SU-DHL-6 (cell line): ENCODE data around the gene VPS13D.

Experiments used
- EZH2phosphoT487 ChIP-seq: fragments of 200-600 bp; sonication (generic), shearing (Covaris generic); conservative IDR thresholded peaks from 2 replicates; pipeline ENCODE4 v1.6.1; 2018; ENCODE audit warnings: mild to moderate bottlenecking, antibody characterized with exemption, low read length, moderate library complexity, mixed read lengths
- TF ChIP-seq, protein P1 (sequence below): fragments of 200-600 bp; sonication (generic); IDR thresholded peaks from one replicate; pipeline ENCODE4 v1.5.1; 2017; ENCODE audit warnings: antibody characterized with exemption, mild to moderate bottlenecking, low read length, moderate library complexity; ENCODE audit not compliant: insufficient read depth, poor library complexity, severe bottlenecking

DNA sequence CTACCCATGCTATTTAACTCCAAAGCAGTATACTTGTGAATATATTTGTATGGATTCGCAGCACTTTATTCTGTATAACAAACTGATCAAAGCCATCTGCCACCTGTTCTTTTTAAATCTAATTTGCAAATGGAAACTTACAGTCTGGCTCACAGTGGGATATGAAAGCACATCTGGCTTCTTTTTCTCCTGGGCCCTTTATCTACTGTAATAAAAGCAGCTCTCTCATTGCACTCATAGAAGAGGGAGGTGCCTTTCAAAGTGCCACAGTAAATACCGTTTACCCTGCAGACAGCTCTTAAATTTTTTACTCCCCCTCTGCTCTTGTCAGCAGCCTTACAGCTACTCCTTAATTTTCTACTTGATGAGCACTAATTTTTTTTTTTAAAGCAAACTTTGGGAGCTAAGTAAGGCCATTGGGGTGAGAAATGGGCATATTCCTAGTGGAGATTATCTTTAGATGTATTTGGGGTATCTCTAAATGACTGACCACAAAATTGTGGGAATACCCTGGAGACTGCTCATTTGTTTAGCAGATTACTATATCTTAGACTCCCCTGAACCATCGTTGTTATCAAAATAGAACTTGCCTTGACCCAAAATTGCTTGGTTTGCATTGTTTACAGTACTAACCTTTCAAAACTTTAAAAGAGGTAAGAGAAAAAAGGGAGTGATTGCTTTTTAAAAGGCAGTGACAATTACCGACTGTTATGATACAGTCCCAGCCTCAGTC is 110.1 kb downstream of the VPS13D start:
- TF ChIP-seq, protein P1, sequence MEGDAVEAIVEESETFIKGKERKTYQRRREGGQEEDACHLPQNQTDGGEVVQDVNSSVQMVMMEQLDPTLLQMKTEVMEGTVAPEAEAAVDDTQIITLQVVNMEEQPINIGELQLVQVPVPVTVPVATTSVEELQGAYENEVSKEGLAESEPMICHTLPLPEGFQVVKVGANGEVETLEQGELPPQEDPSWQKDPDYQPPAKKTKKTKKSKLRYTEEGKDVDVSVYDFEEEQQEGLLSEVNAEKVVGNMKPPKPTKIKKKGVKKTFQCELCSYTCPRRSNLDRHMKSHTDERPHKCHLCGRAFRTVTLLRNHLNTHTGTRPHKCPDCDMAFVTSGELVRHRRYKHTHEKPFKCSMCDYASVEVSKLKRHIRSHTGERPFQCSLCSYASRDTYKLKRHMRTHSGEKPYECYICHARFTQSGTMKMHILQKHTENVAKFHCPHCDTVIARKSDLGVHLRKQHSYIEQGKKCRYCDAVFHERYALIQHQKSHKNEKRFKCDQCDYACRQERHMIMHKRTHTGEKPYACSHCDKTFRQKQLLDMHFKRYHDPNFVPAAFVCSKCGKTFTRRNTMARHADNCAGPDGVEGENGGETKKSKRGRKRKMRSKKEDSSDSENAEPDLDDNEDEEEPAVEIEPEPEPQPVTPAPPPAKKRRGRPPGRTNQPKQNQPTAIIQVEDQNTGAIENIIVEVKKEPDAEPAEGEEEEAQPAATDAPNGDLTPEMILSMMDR, result no peak
- TF ChIP-seq EZH2phosphoT487, result no peak
